ENCODE data around the gene KIF5B. TPM values are rescaled to one million over a fixed set of nuclear protein-coding genes. Genes with fewer than 3 reads are reported as not detected.
"Not testable (repeated sequence)": the region's sequence is repeated elsewhere in the genome, so short reads cannot be mapped to it uniquely, and the experiment has no call there.

Gene KIF5B
- total and polyA plus RNA-seq, 9 of the 15 experiments (the other 6 are each of a cell fraction or from before 2014, with no cell fraction given): 24.4 to 94.4 (median 68.9) TPM

- Histone ChIP-seq H3K79me2 (ENCODE audit: control insufficient read depth, insufficient read depth, low read length) (no peaks in the 10 kb centered on the region), H3K27me3 (ENCODE audit: control insufficient read depth in 2 of 2, insufficient read depth in 2 of 2, low read length in 2 of 2) (no peaks in the 10 kb centered on the region), H2AFZ (ENCODE audit: low read depth, low read length) (0 out of 2 replicates have a peak overlapping the region, but pooled peaks have one; percentile 9), H3K9me1 (ENCODE audit: control insufficient read depth, insufficient read depth, low read length) (no peaks in the 10 kb centered on the region), H3K4me1 (replicated peaks in 1 of 2; ENCODE audit: control insufficient read depth in 2 of 2, insufficient read depth in 2 of 2, low read length in 2 of 2) (no peaks in the 10 kb centered on the region), H3K9ac (ENCODE audit: insufficient read depth in 1 of 2, low read depth in 2 of 2, low read length in 2 of 2) (no peak overlapping the region), H4K20me1 (replicated peaks; ENCODE audit: control insufficient read depth, insufficient read depth, low read length) (no peaks in the 10 kb centered on the region), H3K4me2 (ENCODE audit: insufficient read depth, low read length) (no peak overlapping the region), H3K27ac (ENCODE audit: extremely low read depth, low read depth, low read length) (no peak overlapping the region), H3K36me3 (ENCODE audit: control insufficient read depth, insufficient read depth, low read length) (no peaks in the 10 kb centered on the region), H3K4me3 (no peak overlapping the region), H3K9me3 (replicated peaks; ENCODE audit: control insufficient read depth, insufficient read depth, low read depth, low read length) (no peaks in the 10 kb centered on the region)
- DNase-seq (ENCODE audit: extremely low read depth in 1 of 4, low spot score in 3 of 4) (no peak), ATAC-seq (no peak), FAIRE-seq (no peak)
- no peak for TF ChIP-seq EHMT2 (IDR thresholded peaks at IDR 0.05)
- TF ChIP-seq GMEB1 (CRISPR knock-in tag; IDR thresholded peaks at IDR 0.05): no peak
- TF ChIP-seq CLOCK (CRISPR knock-in tag; IDR thresholded peaks at IDR 0.05; ENCODE audit: borderline replicate concordance): no peak
- 62% methylated on average over 12 of the region's 12 CpGs for WGBS (ENCODE audit: insufficient coverage, low coverage, missing lambda C conversion rate)
- POLR2A ChIA-PET: interaction anchor here (0.9 kb wide), 1 partner anchor 9 kb away, joined by 3 read pairs; no protein-coding TSS in a partner anchor
- in situ Hi-C loops (cut with MboI): no loop called here
- CTCF ChIA-PET (ENCODE audit: low intra/inter-chr PET ratio): no interaction called here
- intact Hi-C loops (cut with micrococcal nuclease): no loop called here
- BruUV-seq (replicated peaks): no TSS peak
Observed at GRCh38 chr10:32068569-32068968, 12.3 kb upstream of the KIF5B start.

- intact Hi-C loops (cut with micrococcal nuclease); CTCF ChIA-PET (ENCODE audit: low intra/inter-chr PET ratio); H4K20me1 ChIP-seq (replicated peaks; ENCODE audit: control insufficient read depth, insufficient read depth, low read length); FAIRE-seq; H3K9me3 ChIP-seq (replicated peaks; ENCODE audit: control insufficient read depth, insufficient read depth, low read depth, low read length); BruUV-seq (replicated peaks); H3K27ac ChIP-seq (ENCODE audit: extremely low read depth, low read depth, low read length); in situ Hi-C loops (cut with MboI); H3K4me2 ChIP-seq (ENCODE audit: insufficient read depth, low read length); H3K9me1 ChIP-seq (ENCODE audit: control insufficient read depth, insufficient read depth, low read length); H3K27me3 ChIP-seq (ENCODE audit: control insufficient read depth in 2 of 2, insufficient read depth in 2 of 2, low read length in 2 of 2); H3K4me1 ChIP-seq (replicated peaks in 1 of 2; ENCODE audit: control insufficient read depth in 2 of 2, insufficient read depth in 2 of 2, low read length in 2 of 2); H3K9ac ChIP-seq (ENCODE audit: insufficient read depth in 1 of 2, low read depth in 2 of 2, low read length in 2 of 2); ATAC-seq; H3K4me3 ChIP-seq; H3K36me3 ChIP-seq (ENCODE audit: control insufficient read depth, insufficient read depth, low read length); H2AFZ ChIP-seq (ENCODE audit: low read depth, low read length); H3K79me2 ChIP-seq (ENCODE audit: control insufficient read depth, insufficient read depth, low read length); DNase-seq (ENCODE audit: extremely low read depth in 1 of 4, low spot score in 3 of 4): not testable (repeated sequence)
- 22% methylated on average over 3 of the region's 5 CpGs for WGBS (ENCODE audit: insufficient coverage, low coverage, missing lambda C conversion rate)
- POLR2A ChIA-PET: interaction anchor here (0.9 kb wide), 1 partner anchor 8 kb away, joined by 3 read pairs; no protein-coding TSS in a partner anchor
Observed at GRCh38 chr10:32067931-32068330, 11.7 kb upstream of the KIF5B start.

Measured in K562 (cell line).